Stimulated activated CD4-positive, alpha-beta T cell treated with anti-CD3 and anti-CD28 coated beads, TNF-alpha, amount 100 ng/mL, for 1 hour (primary cell): Measurements from ENCODE around the gene NXPH4.
A peak's percentile ranks its signal among the peaks of the same experiment; 100 is the strongest.

Source experiments
- DNase-seq, 3 donors: peaks; one replicate each; pipeline ENCODE4 v3.0.0-alpha.2; 2020; ENCODE audit warnings: low read depth in 3 of 3, low spot score in 1 of 3

Gene NXPH4

DNA sequence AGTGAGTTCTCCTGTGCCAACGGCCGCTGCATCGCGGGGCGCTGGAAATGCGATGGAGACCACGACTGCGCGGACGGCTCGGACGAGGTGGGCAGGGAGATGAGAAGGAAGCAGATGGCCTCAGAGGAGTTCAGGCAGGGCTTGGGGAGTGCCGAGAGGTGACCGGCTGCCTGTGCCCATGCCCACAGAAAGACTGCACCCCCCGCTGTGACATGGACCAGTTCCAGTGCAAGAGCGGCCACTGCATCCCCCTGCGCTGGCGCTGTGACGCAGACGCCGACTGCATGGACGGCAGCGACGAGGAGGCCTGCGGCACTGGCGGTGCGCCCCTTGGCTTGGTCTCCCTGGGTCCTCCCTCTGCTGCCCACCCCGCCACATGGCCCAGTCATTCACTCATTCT lies 13.4 kb upstream of the NXPH4 start:
- DNase-seq = no peak

DNA sequence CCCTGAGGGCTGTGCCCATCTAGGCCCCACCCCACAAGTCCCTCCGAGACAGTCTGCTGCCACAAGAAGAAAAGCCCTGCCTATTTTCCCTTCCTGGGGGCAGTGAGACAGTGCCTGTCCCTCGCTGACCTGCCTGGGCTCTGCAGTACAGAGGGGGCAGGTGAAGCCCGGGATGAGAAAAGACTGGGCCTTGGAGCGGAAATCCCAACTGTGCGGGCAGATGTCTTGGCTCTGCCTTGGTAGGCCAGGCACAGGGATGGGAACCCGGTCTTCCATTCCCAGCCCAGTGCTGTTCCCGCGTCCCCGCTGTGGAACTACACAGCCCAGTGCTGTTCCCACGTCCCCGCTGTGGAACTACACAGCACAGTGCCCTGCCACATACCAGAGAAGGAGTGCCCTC lies 12.8 kb upstream of the NXPH4 start:
- DNase-seq = no peak

DNA sequence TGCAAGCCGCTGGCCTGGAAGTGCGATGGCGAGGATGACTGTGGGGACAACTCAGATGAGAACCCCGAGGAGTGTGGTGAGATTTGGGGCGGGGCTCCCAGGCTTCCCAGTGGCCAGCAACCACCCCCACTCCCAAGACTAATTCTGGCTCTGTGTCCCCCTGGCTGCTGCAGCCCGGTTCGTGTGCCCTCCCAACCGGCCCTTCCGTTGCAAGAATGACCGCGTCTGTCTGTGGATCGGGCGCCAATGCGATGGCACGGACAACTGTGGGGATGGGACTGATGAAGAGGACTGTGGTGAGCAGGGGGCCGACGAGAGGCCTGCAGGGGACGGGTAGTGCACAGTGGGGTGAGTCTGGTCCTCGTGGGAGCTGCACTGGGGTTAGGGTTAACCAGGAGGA lies 12.1 kb upstream of the NXPH4 start:
- DNase-seq = no peak

DNA sequence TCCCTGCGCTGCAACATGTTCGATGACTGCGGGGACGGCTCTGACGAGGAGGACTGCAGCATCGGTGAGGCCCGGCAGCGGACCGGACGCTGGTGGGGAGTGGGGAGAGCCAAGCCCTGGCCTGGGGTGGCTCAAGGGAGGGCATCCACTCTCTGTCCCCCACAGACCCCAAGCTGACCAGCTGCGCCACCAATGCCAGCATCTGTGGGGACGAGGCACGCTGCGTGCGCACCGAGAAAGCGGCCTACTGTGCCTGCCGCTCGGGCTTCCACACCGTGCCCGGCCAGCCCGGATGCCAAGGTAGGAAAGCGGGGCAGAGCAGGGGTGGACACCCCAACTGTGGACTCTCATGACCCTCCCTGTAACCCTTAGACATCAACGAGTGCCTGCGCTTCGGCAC lies 11.4 kb upstream of the NXPH4 start:
- DNase-seq = no peak

DNA sequence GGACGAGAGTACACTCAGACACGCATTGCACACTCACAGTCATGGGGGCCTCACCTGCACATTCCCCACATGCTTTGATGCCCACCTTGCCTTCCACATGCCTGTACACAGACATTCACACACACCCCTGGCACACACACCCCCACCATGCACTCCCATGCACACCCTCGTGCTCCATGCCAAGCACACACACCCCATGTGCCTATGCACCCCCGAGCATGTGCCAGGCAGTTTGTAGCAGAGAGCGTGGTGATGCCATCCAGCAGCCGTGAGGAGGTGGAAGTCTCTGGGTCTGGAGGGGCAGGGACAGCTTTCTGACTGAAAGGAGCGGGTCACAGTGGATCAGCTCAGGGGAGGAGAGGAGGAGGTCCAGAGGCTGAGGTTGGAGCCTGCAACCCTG lies 10.7 kb upstream of the NXPH4 start:
- DNase-seq = no peak

DNA sequence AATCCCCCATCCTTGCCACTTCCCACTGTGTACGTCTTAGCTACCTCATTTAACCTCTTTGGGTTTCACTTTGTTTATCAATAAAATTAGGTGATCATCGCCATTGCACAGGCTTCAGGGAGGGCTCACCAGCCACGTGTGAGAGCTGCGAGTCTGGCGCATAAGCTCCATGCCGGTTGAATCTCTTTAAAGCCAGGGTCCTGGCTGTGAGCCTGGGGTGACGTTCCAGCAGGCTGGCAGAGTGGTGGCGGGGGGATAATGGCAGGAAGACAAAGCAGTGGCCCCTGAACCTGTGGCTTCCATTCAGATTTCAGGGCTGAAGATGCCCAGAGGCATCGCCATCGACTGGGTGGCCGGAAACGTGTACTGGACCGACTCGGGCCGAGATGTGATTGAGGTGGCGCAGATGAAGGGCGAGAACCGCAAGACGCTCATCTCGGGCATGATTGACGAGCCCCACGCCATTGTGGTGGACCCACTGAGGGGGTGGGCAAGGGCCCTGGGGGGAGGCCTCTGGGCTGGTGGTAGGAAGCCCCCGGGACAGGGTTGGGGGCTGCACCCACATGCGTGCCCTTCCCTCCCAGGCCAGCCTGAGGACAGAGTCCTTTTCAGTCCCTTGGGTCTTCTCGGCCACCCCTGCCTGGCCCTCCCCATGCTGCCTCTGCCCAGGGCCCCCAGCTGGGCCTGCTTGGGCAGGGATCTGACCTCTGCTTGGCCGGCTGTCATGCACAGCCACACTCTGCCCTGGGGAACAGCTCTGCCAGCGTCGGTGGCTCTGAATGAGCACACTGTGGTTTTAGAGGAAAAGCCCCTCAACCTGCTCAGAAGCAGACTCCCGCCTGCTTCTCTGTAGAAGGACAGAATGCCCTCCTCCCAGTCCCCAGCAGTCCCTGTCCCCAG lies 8.6 kb upstream of the NXPH4 start:
- DNase-seq = no peak

DNA sequence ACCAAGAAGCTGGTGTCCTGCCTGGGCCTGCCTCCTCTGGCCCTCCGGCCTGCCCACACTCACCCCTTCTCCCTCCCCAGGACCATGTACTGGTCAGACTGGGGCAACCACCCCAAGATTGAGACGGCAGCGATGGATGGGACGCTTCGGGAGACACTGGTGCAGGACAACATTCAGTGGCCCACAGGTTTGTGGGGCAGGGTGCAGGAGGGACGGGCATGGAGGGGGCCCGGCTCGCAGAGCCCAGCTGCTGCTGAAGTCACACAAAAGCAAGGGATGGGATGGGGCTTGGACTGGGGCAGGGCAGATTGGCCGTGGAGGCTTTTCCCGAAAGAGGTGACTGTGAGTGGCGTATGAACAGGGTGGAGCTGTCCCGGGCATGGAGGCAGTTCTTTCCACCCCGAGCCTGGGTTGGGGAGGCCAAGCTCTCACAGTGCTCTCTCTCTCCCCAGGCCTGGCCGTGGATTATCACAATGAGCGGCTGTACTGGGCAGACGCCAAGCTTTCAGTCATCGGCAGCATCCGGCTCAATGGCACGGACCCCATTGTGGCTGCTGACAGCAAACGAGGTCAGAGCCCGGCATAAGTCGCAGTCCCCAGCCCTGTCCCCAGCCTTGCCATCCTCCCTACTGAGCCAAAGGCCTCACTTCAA lies 7.8 kb upstream of the NXPH4 start:
- no peak for DNase-seq

DNA sequence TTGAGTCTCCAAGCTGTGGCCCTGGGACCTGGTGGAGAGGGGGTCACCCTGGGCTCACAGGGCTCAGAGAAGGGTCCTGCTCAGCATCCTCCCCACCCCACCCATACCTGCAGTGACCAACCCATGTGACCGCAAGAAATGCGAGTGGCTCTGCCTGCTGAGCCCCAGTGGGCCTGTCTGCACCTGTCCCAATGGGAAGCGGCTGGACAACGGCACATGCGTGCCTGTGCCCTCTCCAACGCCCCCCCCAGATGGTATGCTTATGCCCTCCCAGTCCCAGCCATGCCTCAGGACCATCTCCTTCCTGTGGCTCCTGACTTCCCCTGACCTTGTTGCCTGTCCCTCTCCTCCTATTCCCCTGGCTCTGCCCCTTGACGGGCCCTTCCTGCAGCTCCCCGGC lies 6.7 kb upstream of the NXPH4 start:
- DNase-seq = no peak

DNA sequence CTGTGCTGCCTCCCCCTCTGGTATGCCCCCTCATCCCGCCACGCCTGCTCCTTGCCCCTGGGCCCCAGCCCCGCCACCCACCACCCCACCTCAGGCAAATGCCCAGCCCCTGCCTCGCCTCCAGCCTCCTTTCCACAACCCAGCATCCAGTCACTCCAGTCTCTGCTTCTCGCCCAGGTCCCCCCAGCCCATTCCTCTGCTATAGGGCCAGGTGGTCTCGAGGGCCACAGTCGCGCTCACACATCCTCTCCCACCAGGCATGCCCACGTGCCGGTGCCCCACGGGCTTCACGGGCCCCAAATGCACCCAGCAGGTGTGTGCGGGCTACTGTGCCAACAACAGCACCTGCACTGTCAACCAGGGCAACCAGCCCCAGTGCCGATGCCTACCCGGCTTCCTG lies 6.1 kb upstream of the NXPH4 start:
- DNase-seq = no peak

DNA sequence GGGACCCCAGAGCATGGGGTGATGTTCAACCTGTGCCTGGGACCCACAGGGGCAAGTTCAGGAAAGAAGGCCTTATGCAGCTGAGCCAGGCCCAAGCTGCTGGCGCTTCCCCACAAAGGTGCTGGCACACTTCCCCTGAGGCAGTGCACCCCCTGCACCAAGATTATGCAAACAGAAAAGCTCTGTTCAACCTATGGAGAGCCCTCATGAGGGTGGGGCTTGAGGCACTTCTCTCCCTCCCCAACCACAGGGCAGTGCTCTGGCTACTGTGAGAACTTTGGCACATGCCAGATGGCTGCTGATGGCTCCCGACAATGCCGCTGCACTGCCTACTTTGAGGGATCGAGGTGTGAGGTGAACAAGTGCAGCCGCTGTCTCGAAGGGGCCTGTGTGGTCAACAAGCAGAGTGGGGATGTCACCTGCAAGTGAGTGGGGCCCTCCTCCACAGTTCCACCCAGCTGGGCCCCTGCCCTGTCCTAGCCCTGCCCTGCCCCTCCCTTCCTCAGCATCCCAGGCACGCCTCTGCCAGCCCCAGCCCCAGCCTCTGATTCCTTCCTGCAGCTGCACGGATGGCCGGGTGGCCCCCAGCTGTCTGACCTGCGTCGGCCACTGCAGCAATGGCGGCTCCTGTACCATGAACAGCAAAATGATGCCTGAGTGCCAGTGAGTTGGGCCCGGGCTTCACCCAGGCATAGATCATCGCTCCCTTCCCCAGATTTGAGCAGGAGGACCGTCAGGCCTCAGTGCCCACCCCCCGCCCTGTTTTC lies 5.5 kb upstream of the NXPH4 start:
- DNase-seq = no peak

DNA sequence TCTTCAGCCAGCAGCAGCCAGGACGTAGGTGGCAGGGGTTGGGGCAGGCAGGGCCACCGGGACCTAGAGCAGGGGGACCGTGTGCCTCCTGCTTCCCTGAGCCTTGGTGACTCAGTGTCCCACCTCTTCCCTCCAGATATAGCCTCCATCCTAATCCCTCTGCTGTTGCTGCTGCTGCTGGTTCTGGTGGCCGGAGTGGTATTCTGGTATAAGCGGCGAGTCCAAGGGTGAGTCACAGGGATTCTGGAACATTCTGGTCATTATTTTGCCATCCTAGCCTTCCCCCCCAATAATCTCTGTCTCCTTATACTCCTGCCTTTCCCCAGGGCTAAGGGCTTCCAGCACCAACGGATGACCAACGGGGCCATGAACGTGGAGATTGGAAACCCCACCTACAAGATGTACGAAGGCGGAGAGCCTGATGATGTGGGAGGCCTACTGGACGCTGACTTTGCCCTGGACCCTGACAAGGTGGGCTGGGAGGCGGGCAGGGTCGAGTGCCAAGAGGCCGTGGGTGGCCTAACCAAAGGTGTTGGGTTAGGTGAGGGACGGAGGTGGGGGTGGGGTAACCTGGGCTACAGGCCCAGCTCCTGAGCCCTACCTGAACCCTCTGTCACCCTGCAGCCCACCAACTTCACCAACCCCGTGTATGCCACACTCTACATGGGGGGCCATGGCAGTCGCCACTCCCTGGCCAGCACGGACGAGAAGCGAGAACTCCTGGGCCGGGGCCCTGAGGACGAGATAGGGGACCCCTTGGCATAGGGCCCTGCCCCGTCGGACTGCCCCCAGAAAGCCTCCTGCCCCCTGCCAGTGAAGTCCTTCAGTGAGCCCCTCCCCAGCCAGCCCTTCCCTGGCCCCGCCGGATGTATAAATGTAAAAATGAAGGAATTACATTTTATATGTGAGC lies 4.5 kb upstream of the NXPH4 start:
- DNase-seq = no peak

DNA sequence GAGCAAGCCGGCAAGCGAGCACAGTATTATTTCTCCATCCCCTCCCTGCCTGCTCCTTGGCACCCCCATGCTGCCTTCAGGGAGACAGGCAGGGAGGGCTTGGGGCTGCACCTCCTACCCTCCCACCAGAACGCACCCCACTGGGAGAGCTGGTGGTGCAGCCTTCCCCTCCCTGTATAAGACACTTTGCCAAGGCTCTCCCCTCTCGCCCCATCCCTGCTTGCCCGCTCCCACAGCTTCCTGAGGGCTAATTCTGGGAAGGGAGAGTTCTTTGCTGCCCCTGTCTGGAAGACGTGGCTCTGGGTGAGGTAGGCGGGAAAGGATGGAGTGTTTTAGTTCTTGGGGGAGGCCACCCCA lies 3.9 kb upstream of the NXPH4 start:
- DNase-seq = no peak

DNA sequence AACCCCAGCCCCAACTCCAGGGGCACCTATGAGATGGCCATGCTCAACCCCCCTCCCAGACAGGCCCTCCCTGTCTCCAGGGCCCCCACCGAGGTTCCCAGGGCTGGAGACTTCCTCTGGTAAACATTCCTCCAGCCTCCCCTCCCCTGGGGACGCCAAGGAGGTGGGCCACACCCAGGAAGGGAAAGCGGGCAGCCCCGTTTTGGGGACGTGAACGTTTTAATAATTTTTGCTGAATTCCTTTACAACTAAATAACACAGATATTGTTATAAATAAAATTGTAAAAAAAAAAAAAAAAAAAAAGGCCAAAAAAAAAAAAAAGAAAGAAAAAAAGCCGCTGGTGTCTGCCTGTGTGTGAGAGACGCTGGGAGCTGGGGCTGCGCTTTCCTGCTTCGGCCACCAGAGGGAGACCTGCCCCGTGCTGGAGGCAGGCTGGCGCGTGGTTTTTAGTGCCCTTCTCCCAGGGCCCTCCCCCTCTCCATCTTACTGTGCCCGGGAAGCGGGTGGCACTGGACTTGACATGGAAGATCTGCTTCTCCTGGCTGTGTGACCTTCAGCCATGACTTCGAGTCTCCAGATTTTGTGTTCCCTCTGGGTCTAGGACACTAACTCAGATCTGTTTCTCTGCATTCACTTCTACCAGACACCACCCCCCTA lies 3.4 kb upstream of the NXPH4 start:
- DNase-seq = peak; percentile 45 to 76 (median 73)

DNA sequence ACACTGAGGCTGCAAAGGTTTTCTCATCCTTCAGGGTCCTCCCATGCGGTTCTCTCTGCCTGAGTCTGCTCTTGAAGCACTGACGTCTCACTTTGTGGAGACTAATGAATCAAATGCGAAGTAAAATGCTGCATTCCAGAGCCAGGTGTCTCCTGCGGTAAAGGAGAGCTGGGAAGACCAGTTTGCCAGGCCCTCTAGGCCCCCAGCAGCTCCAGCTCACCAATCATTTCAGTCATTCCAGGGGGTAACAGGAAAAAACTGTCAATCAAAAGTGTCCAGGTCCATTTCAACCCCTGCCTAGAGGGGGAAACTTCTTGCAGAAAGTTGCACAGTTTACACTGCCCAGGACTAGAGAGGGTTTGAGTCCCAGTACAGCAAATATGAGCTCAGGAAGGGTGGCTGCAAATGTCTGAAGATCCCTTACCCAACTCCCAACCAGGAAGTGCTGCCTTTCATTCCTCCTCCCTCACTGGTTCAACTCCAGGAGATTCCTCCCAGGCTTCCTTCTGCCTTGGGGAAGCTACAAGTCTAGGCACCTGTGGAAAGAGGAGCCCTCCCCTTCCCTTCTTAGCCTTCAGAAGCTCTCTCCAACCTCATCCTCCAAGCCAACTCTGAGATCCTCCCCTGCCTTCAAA lies 2.7 kb upstream of the NXPH4 start:
- DNase-seq = no peak

DNA sequence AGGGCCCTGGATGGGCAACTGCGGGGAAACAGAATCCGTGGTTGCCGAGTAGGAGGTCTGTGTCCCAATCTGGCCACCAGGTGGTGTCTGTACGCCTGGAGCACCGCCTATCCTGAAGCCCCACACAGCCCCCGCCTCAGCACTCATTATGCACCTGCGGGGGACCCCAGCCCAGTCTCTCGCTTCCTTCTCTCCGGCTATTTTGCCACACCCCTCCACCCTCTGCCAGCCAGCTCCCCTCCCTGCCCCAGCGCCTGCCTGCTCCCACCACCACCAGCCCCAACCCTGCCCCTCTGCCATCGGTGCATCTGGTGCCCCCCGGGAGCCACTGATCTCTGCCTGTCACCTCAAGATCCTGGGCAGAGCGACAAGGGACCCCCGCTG lies 2.2 kb upstream of the NXPH4 start:
- peak; percentile 18 to 47 (median 46) for DNase-seq

DNA sequence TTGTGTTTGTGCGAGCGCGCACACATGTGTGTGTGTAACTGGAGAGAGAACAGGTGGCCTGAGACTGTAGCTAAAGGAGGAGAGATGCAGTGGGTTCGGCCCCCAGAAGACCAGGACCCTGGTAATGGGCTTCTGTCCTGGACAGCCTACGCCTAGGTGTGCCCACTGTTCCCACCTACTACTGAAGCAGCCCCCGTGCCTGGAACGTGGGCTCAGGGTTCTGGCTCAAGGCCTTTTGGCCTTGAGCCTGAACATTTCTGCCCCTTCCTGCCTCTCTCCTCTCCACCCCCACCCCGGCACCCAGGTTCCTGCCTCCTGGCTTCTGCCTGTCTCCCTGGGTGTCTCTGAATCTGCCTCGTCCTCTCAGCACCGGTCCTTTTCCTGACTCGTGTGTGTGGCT lies 1.5 kb upstream of the NXPH4 start:
- DNase-seq = no peak

DNA sequence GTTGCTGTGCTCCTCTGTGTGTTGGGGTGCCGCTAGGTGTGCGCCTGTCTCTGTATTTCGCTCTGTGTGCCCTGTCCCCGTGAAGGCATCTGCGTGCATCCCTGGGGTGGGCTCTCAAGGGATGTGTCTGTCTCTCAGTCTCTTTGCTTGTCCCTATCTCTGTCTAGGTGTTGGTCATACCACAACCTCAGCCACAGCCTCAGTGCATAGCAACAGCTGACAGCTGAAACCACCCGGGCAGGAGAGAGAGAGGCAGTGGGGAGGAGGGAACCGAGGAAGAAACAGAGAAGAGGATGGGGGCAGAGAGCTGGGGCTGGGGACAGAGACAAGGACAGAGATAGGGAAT lies 953 bp upstream of the NXPH4 start:
- no peak for DNase-seq

DNA sequence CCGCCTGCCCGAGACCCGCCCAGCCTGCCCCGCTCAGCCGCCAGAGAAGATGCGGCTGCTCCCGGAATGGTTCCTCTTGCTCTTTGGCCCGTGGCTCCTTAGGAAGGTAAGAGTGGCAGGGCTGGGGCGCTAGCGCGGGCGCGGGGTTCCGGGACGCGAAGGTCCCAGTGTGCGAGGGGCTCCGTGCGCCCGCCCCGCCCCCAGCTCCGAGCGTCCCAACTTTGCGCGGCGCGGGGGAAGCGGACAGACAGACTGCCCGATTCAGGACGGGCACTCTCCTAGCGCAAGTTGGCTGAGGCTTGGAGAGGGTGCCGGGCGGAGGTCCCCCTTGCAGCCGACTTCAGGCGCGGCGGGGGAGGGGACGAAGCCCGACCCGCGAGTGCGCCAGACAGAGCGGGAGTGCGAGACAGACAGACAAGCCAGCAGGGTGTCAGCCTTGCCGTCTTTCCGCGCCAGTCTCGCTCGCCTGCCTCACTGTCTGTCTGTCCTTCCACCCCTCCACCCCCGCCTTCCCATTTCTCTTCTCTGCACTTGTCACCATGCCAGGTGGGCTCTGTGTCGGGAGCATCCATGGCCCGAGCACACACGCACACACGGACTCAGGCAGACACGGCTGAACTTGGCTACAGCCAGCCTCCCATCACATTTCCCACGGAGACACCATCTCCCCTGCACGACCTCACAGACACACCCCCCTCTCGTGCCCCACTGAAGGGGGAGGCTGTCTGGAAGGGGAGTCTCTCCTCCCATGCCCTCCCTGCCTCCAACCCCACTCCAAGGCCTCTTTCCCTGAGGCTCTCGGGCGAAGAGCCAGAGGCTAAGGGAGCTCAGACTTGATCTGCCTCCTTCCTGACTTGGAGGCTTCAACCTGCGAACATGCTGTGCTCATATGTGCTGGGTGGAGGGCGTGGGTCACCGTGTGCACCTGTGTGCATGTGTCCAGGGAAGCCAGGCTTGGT lies 606 bp downstream of the NXPH4 start:
- DNase-seq = no peak
